ENCODE data around the gene MTHFD1L. TPM values are rescaled to one million over a fixed set of nuclear protein-coding genes. Genes with fewer than 3 reads are reported as not detected.

Gene MTHFD1L
- total and polyA plus RNA-seq, 11 donors = 1.1 to 13.2 (median 4.2) TPM

- H3K9me3 ChIP-seq = no peaks in the 10 kb centered on the region
- H3K27ac ChIP-seq = no peak overlapping the region
- WGBS, 4 donors = 93 to 97% (median 95%) methylated on average over 12 of the region's 12 CpGs
- H3K36me3 ChIP-seq = no peaks in the 10 kb centered on the region
- TF ChIP-seq CTCF (IDR thresholded peaks at IDR 0.05) (no peak), POLR2A (IDR thresholded peaks at IDR 0.05) (no peak)
- H3K4me3 ChIP-seq = no peak overlapping the region
- H3K4me1 ChIP-seq = peaks cover 0 to 21% (median 9%) of the 10 kb centered on the region in 12 donors
- no peaks in the 10 kb centered on the region for H3K27me3 ChIP-seq
- ATAC-seq = no peak
- intact Hi-C loops (cut with DNase I) = loop anchor here in 1 of 10 donors (5.0 kb wide), 1 partner anchor 117 kb away; no protein-coding TSS in a partner anchor
- no peak for DNase-seq
Measured at GRCh38 chr6:151009576-151009975, 144.1 kb downstream of the MTHFD1L start.

- DNase-seq = no peak
- intact Hi-C loops (cut with DNase I) = loop anchor here in 9 of 10 donors (1.0 to 10.0 kb wide), 6 partner anchors 113 to 315 kb away; no protein-coding TSS in a partner anchor
- Histone ChIP-seq H3K36me3 (no peaks in the 10 kb centered on the region), H3K27ac (no peak overlapping the region), H3K4me1 (peaks cover 0 to 17% (median 4%) of the 10 kb centered on the region in 12 donors), H3K27me3 (no peaks in the 10 kb centered on the region), H3K4me3 (no peak overlapping the region), H3K9me3 (no peaks in the 10 kb centered on the region)
- TF ChIP-seq CTCF (IDR thresholded peaks at IDR 0.05) (no peak), POLR2A (IDR thresholded peaks at IDR 0.05) (no peak)
- no peak for ATAC-seq
- WGBS, 4 donors = 77 to 81% (median 79%) methylated on average over 5 of the region's 5 CpGs
Measured at GRCh38 chr6:151010071-151010470, 144.6 kb downstream of the MTHFD1L start.

GRCh38 chr6:151012321-151013294 lies 147.1 kb downstream of the MTHFD1L start:
- TF ChIP-seq POLR2A (IDR thresholded peaks at IDR 0.05) (no peak), CTCF (IDR thresholded peaks at IDR 0.05) (no peak)
- ATAC-seq = no peak

More at GRCh38 chr6:151012321-151013294, 147.1 kb downstream of the MTHFD1L start:
- Histone ChIP-seq H3K9me3 (no peaks in the 10 kb centered on the region), H3K27me3 (no peaks in the 10 kb centered on the region), H3K27ac (no peak overlapping the region), H3K4me1 (peaks cover 0 to 11% (median 0%) of the 10 kb centered on the region in 12 donors), H3K36me3 (no peaks in the 10 kb centered on the region), H3K4me3 (no peak overlapping the region)
- intact Hi-C loops (cut with DNase I) = loop anchor here in 9 of 10 donors (5.0 to 10.0 kb wide), 5 partner anchors 115 to 232 kb away; no protein-coding TSS in a partner anchor
- DNase-seq = no peak
- WGBS, 4 donors = 90 to 95% (median 92%) methylated on average over 7 of the region's 7 CpGs
